COLO829 (cell line): Measurements from ENCODE around the gene RAB19.

ENCODE experiments used
- DNase-seq: peaks from one replicate; pipeline ENCODE4 v3.0.0; 2012; ENCODE audit warnings: low spot score

RAB19 gene, protein sequence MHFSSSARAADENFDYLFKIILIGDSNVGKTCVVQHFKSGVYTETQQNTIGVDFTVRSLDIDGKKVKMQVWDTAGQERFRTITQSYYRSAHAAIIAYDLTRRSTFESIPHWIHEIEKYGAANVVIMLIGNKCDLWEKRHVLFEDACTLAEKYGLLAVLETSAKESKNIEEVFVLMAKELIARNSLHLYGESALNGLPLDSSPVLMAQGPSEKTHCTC

DNA sequence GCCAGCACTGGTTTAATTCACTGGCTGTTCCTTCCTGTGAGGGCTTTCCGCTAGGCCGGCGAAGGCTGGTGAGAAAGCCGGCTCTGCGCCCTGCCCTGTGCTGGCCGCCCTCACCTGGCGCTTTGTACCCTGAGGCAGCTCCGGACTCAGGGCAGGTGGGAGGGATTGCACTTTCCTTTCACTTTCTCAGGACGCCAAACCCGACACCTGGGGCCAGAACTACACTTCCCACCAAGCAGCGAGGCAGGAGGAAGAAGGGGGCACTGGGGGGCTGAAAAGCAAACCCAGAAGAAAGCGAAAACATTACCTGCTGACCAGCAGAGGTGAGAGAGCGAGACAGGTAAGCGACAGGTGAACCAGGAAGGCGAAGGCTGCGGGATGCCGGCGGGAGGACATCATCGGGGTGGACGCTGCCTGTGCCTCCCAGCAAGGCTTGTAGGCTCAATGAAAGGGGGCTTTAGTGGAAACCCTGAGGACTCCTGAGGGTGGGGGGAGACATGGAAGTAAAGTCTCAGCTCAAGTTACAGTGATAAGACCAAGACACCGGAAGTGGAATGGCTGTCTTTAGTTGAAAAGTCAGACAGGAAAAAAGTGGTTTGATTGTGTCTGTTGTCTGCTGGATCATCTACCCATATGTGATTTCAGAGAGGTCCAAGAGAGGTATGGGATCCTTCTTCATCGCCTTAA lies at the start of gene RAB19:
Gene RAB19 (plus strand): TSS at position 181 of the 687 bp plus-strand sequence. CDS start 3,589 bp downstream, outside the sequence.
- DNase-seq = no peak

DNA sequence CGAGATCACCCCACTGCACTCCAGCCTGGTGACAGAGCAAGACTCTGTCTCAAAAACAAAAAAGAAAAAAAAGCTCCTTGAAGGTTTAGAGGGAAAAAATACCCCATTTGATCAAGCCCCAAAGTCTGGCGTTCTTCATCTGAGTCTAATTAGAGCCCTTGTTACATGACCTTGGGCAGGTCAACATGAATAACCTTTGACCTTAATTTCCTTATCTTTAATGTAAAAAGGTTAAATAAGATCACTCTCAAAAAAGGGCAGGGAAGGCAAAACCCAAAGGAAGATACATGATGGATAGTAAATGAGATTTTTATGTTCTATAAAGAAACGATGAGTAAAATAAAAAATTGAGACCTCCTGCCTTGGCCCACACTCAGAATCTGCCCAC lies 45.8 kb upstream of the RAB19 start:
- DNase-seq = no peak

DNA sequence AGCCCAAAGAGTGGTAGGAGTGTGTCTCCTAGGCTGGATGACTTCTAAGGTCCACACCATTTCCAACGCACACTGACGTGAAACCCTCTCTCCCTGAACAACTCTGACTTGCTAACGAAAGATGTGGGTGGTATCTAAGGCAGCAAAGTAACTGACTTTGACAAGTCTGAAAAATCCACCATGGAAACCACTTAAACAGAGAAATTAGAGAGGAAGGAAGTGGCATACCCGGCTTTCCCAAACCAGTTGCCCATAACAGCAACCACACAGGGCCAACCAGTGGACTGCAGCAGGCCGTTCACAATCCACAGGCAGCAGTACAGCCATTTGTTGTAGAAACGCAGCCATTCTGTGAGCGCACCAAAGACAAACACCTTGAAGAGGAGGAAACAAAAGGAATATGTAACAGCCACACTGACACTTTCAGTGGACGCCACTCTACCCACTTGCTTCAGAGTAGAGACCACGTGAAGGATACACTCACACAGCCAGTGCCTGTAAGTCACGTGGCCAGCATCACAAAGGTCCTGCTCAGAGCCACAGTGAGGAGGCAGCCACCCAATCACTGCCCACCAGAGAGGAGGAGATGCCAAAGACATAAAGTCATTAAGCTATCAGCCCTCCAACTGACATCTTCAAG lies 45.3 kb upstream of the RAB19 start:
- no peak for DNase-seq

DNA sequence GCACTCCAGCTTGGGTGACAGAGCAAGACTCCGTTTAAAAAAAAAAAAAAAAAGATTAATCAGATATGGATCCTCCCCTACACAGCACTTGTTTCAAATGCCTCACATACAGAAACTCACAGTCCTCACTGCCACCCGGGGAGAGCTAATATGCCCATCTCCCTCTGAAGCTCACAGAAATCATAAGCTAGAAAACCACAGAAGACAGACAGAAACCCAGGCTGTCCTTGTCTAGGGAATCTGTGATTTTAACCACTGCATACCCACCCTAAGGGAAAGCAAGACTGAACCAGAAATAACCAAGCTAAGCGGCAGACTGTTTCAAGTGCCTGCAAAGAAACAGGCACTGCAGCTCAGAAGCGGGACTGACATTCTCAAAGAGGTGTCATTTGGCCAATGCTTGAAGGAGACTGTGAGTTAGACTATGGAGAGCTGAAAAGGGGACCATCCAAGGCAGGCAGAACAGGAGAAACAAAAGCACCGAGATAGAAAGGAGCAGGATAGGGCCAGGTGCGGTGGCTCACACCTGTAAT lies 43.1 kb upstream of the RAB19 start:
- no peak for DNase-seq

DNA sequence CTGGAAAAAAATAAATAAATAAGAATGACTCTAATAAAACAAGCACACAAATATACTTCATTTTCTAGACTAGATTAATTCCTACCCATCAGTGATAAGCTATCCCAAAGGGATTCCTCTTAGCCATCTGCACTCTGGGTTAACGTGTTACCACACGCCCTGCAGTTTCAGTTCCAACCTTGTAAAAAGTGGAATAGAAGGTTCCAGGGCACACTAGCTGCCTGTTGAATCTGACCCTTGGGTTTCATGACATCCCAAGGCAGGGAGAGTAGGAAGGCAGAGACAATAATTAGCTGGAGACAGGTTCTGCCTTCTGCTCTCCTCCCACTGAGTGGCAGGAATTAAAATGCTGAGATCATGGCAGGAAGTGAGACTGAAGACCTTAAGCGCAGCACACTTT lies 39.0 kb upstream of the RAB19 start:
- no peak for DNase-seq

DNA sequence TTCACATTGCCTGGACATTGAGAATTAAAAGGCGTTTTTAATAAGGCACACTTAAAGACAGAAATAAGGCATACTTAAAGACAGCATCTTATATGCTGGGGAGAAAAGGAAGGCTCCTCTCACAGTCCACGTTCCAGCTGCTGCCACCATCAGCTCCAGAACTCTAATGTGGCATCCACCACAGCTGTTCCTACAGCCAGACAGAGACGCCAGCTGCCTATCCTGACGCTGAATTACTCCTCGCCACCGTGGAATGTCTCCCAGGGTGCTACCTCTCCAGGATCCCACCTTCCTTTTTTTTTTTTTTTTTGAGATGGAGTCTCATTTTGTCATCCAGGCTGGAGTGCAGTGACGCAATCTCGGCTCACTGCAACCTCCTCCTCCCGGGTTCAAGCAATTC lies 36.3 kb upstream of the RAB19 start:
- DNase-seq = no peak

DNA sequence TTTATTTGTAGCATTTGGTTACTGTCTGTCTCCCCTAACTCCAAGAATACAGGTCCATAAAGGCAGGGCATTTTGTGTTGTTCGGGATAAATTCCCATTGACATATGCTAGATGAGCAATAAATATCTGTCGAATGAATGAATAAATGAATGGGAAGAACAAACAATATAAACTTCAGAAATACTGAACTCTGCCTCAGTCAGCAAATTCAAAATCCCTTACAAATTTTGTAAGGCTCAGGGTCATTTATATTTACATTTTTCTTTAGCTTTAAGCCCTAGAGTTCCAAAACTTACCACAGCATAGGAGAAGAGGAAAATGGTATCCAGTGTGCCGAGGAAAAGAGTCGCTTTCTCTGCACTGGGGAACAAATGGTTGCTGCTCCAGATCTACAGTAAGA lies 34.6 kb upstream of the RAB19 start:
- no peak for DNase-seq

DNA sequence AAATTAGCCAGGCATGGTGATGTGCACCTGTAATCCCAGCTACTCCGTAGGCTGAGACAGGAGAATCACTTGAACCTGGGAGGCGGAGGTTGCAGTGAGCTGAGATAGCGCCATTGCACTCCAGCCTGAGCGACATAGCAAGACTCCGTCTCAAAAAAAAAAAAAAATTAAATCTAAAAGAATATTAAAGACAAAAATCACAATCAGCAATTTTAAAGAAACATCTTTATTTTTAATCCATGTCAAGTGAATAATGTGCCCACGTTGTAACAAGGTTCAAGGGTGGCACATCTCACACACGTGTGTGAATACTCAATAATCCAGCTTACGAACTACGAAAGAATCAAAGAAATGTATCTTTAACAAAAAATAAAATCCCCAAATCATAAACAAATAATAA lies 28.5 kb upstream of the RAB19 start:
- no peak for DNase-seq

DNA sequence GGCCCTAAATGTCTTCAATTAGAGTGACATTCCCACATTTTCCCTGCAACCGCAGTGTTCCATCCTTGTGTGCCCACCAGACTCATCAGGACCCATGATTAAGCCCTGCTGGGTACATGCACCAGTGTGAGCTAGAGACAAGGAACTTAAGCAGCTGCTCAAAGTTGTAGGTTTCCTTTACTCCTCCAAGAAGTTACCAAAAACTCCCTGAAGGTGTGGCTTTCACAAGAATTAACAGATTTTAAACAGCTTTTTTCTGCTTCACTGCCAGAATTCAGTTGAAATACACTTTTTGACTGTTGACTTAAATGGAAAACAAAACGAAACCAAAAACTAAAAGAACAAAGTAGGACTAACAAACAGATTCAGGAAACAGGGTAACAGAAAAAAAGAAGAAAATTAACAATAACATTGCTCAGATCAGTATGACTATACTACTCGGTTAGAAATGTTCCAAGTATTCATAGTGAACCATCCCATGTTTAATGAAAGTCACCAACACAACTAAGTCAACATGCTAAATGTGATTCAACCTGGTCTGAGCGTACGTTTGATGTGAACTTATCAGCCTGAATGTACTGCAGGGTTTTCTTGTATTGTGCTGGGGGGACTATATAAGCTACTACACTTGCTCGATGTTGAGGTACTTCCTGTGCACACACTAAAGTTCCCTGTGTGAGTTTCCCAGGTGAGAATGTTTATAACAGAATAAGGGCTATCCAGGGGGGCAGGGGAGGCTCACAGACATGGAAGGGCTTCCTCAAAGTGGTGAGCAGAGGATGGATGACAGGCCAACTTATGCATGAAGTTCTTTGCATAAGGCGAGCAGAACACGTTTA lies 27.7 kb upstream of the RAB19 start:
- no peak for DNase-seq

DNA sequence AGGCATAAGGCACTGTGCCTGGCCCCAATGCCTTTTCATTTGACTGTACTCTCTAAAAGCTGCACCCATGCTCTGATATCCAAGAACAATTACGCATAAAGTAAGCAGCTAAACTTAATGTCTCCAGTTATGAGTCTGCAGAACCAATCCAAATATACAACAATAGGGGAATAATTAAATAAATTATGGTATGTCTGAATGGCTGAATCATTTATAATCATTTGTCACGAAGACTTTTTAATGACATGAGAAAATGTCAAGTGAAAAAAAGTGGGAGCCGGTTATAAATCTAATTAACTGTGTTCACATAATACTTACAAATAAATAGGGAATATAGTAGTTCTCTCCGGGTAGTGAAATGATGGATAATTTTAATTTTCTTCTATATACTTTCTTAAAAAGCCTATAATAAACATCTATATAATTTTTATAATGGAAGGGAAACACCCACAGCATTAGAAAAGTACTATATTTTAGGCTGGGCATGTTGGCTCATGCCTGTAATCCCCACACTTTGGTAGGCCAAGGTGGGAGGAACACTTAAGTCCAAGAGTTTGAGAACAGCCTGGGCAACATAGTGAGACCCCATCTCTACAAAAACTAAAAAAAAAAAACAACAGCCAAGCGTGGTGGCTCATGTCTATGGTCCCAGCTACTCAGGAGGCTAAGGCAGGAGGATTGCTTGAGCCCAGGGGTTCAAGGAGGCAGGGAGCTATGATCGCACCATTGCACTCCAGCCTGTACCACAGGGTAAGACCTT lies 19.7 kb upstream of the RAB19 start:
- DNase-seq = no peak

DNA sequence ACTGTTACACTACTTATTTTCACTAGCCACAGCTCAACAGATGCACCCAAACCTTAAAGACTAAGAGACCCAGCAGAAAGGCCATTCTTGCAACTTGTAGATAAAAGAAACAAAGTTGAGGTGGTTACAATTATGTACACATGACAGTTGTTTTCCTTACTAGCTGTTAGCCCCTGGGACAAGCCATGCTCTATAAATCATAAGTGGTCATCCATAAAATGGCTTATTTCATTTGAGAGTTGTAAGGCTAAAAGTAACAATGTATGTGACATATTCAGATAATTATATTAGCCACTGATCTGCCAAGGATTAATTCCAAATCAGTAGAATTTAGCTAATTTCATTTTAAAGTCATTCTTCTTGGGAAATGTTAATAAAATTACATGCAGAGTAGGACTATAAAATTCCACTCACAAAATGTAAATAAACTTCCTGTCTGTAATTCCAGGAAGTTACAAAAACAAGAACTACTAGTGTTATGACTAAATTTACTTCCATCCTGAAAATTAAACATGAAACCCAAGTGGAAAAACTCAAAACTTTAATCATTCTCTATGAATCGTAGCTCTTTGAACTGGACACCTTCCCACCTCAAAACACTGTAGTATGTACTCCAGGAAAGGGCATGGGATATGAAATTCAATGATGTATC lies 18.8 kb upstream of the RAB19 start:
- no peak for DNase-seq

DNA sequence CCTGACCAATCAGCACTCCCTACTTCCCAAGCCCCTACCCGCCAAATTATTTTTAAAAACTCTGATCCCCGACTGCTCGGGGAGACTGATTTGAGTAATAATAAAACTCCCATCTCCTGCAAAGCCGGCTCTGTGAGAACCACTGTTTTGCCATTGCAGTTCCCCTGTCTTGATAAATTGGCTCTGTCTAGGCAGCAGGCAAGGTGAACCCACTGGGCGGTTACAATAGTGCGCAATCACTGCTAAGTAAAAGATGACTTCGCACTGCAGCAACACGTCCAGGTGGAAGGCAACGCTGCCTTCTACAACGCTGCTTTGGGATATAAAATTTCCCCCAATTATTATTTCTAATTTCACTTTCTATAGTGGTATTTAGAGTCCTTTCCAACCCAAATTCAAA lies 14.4 kb upstream of the RAB19 start:
- no peak for DNase-seq

DNA sequence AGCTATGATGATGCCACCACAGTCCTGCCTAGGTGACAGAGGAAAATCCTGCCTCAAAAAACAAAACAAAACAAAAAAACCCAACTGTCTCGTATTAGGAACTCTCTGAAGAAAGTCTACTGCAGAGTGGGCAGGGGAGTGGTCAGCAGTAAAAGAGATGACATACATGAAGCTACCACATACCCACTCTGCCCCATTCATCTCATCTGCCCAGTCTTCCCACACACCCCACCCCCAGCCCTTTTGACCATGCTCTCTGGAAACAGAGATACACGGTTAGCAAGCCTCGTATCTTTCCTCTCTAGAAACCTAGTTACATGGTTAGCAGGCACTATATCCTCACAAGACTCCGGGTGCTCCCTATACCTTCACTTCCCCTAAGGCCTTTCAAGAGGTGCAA lies 13.8 kb upstream of the RAB19 start:
- no peak for DNase-seq

DNA sequence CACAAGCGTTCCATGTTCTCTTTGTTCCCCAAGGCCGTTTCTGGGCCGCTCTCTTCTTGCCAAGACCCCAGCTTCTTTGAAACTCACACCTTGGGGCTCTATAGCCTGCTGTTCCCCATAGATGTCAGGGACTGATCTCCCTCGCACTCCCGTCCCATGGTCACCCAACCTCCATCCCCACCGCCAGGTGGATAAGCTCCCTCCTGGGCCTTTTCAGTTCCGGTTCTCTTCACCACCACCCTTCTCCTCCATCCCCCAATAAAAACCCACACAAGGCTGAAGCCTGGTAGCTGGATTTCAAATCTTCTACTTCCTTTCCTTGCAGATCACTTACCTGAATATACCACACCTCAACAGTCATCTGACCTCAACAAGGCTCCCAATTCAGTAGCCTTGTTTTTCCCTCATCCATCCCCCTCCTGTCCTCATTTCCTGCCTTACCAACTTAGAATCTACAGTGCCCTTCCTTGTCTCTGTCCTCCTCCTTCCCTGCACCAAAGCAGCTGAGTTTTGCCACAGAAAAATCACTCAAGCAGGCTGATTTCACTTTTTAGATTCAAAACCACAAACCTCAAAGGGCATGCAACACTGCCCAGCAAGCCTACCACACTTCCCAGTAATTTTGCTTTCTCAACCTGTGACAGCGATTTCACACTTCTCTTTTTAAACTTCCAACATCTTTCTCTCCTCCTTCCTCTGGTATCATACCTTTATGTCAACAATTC lies 13.2 kb upstream of the RAB19 start:
- DNase-seq = peak; percentile 61

DNA sequence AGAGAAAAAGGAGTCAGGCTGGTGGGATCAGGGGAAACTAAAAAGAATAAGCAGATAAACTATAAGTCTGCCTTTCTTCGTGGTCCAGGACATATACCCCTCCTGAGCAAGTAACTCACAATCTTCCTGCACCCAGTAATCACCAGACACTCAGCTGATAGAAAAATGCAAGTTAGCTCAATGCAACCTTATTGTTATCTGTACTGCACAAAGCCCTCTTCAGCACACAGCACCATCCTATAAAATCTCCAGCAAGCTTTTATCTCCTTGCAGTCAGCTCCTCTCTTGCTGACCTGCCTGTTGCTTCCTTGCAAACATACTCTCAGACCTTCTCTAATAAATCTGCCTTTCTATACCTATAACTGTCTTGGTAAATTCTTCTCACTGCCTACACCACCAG lies 12.2 kb upstream of the RAB19 start:
- DNase-seq = no peak

DNA sequence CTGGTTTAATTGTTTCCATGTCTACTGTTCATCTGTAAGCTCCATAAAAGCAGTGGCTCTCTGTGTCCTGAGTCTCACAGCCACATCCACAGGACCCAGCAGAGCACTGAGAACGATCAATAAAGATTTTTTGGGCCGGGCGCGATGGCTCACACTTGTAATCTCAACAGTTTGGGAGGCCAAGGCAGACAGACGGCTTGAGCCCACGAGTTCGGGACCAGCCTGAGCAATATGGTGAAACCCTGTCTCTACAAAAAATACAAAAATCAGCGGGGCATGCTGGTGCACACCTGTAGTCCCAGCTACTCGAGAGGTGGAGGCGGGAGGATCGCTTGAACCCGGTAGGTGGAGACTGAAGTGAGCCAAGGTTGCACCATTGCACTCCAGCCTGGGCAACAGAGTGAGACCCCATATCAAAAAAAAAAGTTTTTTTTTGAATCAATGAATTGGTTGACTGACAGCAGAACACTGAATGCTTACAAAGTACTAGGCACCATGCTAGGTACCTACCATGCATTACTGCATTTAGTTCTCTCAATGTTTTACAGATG lies 10.0 kb upstream of the RAB19 start:
- DNase-seq = no peak

DNA sequence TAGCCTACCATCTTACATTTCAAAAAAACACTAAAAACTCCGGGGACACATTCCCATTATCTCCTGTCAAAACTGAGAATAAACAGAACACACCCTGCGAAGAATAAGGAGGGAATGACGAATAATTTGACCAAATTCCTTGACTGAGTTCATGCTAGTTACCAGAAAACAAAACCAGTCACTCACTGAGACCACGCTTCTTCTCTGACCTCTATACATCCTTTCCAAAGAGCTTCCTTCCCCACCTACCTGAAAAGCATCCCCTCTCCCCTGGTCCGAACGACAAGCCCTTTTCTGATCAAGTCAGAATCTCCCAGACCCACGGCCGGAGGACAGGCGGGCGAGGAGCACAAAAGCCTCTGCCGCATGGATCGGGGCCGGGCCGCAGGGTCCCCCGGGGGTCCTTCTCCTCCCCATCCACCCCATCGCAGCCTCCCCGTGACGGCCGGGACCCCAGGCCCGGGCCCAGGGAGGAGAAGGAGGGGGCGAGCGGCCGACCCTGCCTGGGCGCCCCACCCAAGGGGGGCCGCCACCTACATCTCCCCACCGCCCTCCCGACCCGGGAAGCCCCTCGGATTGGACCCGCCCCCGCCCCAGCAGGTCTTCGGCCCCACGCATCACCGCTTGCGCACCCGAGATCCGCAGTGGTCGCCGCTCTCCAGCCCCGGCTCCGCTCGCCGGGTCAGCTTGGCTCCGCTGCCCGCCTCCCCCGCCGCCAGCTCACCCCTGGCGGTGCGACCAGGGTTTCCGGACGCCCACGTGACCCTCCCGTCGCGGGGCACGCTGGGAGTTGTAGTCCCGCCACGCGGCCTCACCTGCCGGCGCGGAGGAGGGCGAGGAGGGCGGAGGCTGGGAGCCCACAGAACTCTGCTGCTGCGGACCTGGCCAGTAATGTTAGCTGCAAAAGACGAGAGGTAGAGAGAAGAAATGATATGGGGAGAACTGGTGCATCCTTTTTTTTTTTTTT lies 5.8 kb upstream of the RAB19 start, which contains the start of gene SLC37A3:
Gene SLC37A3 (minus strand): TSS at position 747 of the 967 bp plus-strand sequence. CDS start 16,004 bp downstream, outside the sequence.
- DNase-seq = peak; percentile 99

DNA sequence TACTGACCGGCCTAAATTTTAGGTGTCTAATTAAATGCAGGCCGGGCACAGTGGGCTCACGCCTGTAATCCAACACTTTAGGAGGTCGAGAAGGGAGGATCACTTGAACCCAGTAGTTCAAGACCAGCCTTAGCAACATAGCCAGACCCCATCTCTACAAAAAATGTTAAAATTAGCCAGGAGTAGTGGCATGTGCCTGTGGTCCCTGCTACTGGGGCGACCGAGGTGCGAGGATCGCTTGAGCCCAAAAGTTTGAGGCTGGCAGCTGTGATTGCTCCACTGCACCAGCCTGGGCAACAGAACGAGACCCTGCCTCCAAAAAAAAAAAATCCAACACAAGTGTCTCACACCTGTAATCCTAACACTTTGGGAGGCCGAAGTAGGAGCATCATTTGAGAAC lies 5.0 kb upstream of the RAB19 start:
- DNase-seq = no peak

DNA sequence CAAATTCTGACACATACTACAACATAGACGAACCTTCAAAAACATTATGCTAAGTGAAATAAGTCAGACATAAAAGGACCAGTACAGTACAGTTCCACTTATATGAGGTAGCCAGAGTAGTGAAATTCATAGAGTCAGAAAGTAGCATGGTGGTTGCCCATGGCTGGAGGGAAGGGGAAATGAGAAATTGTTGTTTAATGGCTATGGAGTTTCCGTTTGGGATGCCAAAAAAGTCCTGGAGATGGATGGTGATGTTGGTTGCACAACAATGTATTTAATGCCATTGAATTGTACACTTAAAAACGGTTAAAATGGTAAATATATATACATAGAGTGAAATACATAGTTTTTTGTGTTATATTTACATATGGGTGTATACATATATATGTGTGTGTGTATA lies 3.5 kb upstream of the RAB19 start:
- no peak for DNase-seq
